Ovary (tissue), 3 donors: ENCODE data around the gene TGFB1I1.

Experiments
- CTCF ChIP-seq, 3 donors: fragments of 450-650 bp in 2 of 3; fragments of 200-600 bp in 1 of 3; IDR thresholded peaks; one replicate each; pipeline versions ENCODE4 v1.5.1 to v1.8.0; 2016 to 2022; ENCODE audit warnings: antibody characterized with exemption in 3 of 3, mild to moderate bottlenecking in 1 of 3
- EP300 ChIP-seq: sonication (generic); formaldehyde crosslinking; IDR thresholded peaks from one replicate; pipeline ENCODE4 v1.6.1; 2017; ENCODE audit warnings: antibody characterized with exemption
- POLR2A ChIP-seq: fragments of 450-650 bp; IDR thresholded peaks from one replicate; pipeline ENCODE4 v1.6.1; 2017; ENCODE audit warnings: antibody characterized with exemption, mild to moderate bottlenecking, moderate library complexity
- donor health status: DM: no; HTN: no; CAD: no.

- no peak for TF ChIP-seq CTCF (IDR thresholded peaks at IDR 0.05)
- no peak for TF ChIP-seq POLR2A
- TF ChIP-seq EP300, result no peak
These were observed 7.1 kb upstream of the TGFB1I1 start for GRCh38 chr16:31464781-31465260.
